Mammary microvascular endothelial cell (primary cell): Measurements from ENCODE around the gene MED15. TPM values are rescaled to one million over a fixed set of nuclear protein-coding genes. Genes with fewer than 3 reads are reported as not detected.

Experiments
- total RNA-seq: library from RNA; depleted of rRNA; stranded (reverse); fragments of >200 nt; gene quantifications from 2 replicates; pipeline ENCODE4 v1.2.3, GENCODE V29; 2015

The MED15 gene, protein sequence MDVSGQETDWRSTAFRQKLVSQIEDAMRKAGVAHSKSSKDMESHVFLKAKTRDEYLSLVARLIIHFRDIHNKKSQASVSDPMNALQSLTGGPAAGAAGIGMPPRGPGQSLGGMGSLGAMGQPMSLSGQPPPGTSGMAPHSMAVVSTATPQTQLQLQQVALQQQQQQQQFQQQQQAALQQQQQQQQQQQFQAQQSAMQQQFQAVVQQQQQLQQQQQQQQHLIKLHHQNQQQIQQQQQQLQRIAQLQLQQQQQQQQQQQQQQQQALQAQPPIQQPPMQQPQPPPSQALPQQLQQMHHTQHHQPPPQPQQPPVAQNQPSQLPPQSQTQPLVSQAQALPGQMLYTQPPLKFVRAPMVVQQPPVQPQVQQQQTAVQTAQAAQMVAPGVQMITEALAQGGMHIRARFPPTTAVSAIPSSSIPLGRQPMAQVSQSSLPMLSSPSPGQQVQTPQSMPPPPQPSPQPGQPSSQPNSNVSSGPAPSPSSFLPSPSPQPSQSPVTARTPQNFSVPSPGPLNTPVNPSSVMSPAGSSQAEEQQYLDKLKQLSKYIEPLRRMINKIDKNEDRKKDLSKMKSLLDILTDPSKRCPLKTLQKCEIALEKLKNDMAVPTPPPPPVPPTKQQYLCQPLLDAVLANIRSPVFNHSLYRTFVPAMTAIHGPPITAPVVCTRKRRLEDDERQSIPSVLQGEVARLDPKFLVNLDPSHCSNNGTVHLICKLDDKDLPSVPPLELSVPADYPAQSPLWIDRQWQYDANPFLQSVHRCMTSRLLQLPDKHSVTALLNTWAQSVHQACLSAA
- total RNA-seq, result 48.6 and 52.2 TPM in 2 replicates

DNA sequence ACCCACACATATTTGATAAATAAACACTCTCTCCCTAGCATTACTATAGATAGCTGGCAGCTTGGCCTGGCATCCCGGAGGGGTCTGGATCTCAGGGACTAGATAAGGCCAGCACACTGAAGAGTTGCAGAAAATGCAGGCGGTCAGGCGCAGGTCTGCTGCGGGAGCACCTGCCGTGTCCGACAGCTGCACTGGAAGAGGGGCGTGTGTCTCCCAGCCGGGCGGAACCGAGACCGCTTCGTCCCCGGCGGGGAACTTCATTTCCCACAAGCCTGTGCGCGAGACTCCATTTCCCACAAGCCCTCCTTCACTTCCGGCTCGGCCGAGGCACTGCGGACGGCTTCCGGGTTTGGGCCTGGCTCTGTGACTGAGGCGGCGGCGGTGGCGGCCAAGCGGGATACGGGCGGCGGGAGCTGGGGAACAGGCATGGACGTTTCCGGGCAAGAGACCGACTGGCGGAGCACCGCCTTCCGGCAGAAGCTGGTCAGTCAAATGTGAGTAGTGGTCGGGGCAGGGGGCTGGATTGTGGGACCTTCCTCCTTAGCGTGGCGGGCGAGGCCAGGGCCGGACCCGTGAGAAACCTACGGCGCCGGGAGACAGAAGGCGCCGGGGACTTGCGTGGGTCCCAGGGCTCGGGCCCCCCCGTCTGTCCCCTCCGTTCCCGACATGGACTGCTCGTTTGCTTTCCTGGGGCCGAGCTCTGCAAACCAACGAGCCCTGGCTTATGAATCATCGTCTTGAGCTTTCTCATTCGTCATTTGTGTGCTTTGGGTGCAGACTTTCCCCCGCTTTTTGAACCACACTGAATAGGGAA is at the start of gene MED15:
TSS of gene MED15 (plus strand) at position 358 of the 814 bp plus-strand sequence. CDS start at position 427, 69 bp downstream.

GRCh38 chr22:20494978-20495860 is 12.2 kb upstream of the MED15 start, which contains the start of gene KLHL22:
Gene KLHL22, minus strand, starts transcription at chr22:20495795. Its CDS starts 6,584 bp downstream, at chr22:20489211.

Other genes with a start within 250 kb of the MED15 start
- gene RTN4R, start 239.3 kb upstream of the MED15 start, total RNA-seq, result 0.69 and 1.4 TPM in 2 replicates
- gene DGCR6L, start 187.6 kb upstream of the MED15 start, total RNA-seq, result 71.7 and 89.3 TPM in 2 replicates
- 6.9 and 7.8 TPM in 2 replicates for gene ZNF74, start 113.5 kb upstream of the MED15 start, total RNA-seq
- 8.6 and 10.1 TPM in 2 replicates for gene SCARF2, start 69.8 kb upstream of the MED15 start, total RNA-seq
- 15.0 and 18.6 TPM in 2 replicates for gene KLHL22, start 11.8 kb upstream of the MED15 start, total RNA-seq